ENCODE measurements around the gene SPHK2. TPM values are rescaled to one million over a fixed set of nuclear protein-coding genes. Genes with fewer than 3 reads are reported as not detected.

Gene SPHK2
- total and polyA plus RNA-seq, 2 of the 8 experiments (the other 6 are each of a cell fraction or from before 2014, with no cell fraction given), result 43.9 to 60.9 TPM

GRCh38 chr19:48671446-48671995 lies 52.2 kb downstream of the SPHK2 start (continued):
- TF ChIP-seq RBBP5 (IDR thresholded peaks at IDR 0.05; ENCODE audit: borderline replicate concordance, low read depth, low read length) (no peak), TAF7 (optimal IDR thresholded peaks at IDR 0.05; ENCODE audit: borderline replicate concordance, low read depth, low read length) (no peak)
- TF ChIP-seq, protein P1, sequence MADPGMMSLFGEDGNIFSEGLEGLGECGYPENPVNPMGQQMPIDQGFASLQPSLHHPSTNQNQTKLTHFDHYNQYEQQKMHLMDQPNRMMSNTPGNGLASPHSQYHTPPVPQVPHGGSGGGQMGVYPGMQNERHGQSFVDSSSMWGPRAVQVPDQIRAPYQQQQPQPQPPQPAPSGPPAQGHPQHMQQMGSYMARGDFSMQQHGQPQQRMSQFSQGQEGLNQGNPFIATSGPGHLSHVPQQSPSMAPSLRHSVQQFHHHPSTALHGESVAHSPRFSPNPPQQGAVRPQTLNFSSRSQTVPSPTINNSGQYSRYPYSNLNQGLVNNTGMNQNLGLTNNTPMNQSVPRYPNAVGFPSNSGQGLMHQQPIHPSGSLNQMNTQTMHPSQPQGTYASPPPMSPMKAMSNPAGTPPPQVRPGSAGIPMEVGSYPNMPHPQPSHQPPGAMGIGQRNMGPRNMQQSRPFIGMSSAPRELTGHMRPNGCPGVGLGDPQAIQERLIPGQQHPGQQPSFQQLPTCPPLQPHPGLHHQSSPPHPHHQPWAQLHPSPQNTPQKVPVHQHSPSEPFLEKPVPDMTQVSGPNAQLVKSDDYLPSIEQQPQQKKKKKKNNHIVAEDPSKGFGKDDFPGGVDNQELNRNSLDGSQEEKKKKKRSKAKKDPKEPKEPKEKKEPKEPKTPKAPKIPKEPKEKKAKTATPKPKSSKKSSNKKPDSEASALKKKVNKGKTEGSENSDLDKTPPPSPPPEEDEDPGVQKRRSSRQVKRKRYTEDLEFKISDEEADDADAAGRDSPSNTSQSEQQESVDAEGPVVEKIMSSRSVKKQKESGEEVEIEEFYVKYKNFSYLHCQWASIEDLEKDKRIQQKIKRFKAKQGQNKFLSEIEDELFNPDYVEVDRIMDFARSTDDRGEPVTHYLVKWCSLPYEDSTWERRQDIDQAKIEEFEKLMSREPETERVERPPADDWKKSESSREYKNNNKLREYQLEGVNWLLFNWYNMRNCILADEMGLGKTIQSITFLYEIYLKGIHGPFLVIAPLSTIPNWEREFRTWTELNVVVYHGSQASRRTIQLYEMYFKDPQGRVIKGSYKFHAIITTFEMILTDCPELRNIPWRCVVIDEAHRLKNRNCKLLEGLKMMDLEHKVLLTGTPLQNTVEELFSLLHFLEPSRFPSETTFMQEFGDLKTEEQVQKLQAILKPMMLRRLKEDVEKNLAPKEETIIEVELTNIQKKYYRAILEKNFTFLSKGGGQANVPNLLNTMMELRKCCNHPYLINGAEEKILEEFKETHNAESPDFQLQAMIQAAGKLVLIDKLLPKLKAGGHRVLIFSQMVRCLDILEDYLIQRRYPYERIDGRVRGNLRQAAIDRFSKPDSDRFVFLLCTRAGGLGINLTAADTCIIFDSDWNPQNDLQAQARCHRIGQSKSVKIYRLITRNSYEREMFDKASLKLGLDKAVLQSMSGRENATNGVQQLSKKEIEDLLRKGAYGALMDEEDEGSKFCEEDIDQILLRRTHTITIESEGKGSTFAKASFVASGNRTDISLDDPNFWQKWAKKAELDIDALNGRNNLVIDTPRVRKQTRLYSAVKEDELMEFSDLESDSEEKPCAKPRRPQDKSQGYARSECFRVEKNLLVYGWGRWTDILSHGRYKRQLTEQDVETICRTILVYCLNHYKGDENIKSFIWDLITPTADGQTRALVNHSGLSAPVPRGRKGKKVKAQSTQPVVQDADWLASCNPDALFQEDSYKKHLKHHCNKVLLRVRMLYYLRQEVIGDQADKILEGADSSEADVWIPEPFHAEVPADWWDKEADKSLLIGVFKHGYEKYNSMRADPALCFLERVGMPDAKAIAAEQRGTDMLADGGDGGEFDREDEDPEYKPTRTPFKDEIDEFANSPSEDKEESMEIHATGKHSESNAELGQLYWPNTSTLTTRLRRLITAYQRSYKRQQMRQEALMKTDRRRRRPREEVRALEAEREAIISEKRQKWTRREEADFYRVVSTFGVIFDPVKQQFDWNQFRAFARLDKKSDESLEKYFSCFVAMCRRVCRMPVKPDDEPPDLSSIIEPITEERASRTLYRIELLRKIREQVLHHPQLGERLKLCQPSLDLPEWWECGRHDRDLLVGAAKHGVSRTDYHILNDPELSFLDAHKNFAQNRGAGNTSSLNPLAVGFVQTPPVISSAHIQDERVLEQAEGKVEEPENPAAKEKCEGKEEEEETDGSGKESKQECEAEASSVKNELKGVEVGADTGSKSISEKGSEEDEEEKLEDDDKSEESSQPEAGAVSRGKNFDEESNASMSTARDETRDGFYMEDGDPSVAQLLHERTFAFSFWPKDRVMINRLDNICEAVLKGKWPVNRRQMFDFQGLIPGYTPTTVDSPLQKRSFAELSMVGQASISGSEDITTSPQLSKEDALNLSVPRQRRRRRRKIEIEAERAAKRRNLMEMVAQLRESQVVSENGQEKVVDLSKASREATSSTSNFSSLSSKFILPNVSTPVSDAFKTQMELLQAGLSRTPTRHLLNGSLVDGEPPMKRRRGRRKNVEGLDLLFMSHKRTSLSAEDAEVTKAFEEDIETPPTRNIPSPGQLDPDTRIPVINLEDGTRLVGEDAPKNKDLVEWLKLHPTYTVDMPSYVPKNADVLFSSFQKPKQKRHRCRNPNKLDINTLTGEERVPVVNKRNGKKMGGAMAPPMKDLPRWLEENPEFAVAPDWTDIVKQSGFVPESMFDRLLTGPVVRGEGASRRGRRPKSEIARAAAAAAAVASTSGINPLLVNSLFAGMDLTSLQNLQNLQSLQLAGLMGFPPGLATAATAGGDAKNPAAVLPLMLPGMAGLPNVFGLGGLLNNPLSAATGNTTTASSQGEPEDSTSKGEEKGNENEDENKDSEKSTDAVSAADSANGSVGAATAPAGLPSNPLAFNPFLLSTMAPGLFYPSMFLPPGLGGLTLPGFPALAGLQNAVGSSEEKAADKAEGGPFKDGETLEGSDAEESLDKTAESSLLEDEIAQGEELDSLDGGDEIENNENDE (IDR thresholded peaks at IDR 0.05; ENCODE audit: insufficient replicate concordance, low read length), result no peak

Data from H1 (cell line).